HepG2 (cell line): ENCODE data around the gene ADM5. TPM values are rescaled to one million over a fixed set of nuclear protein-coding genes. Genes with fewer than 3 reads are reported as not detected.
A peak's percentile ranks its signal among the peaks of the same experiment; 100 is the strongest.

Experiments
- ATAC-seq: fragments of 200-7000 bp; cut with Tn5 transposase; 3 replicates; pipeline ENCODE4 v1.9.1; 2020; ENCODE audit warnings: mild to moderate bottlenecking, moderate library complexity
- BruUV-seq: library from RNA; stranded (reverse); fragments of 400-500 nt; replicated peaks from 2 replicates; lab custom pipeline; 2021; lab: Mats Ljungman, UMichigan
- CTCF ChIA-PET: fragments of 300-600 bp; formaldehyde crosslinking; extraction: SDS; loops from one replicate; lab custom pipeline; 2021; ENCODE audit warnings: low total read pairs, inconsistent platforms, low intra/inter-chr PET ratio; lab: Yijun Ruan, JAX
- POLR2A ChIA-PET: fragments of 350-600 bp; sonication (Branson Sonifier 250); formaldehyde crosslinking; loops from one replicate; lab custom pipeline; 2020; ENCODE audit warnings: antibody characterized with exemption, inconsistent platforms; lab: Yijun Ruan, JAX
- DNase-seq: peaks from one replicate; pipeline ENCODE4 v3.0.0-alpha.2; 2015; ENCODE audit warnings: low spot score
- FAIRE-seq: peaks from 3 replicates; lab custom pipeline; 2011; peaks lifted over from hg19 to GRCh38; lab: Jason Lieb, UNC
- H2AFZ ChIP-seq: one replicate; pipeline ENCODE4 v1.6.1; 2011; ENCODE audit warnings: low read length, inconsistent platforms
- H3K27ac ChIP-seq: fragments of 300-600 bp; 3 replicates; pipeline ENCODE4 v1.8.0; 2011; ENCODE audit warnings: mixed run types, mild to moderate bottlenecking, mixed read lengths, low read length, inconsistent platforms; ENCODE audit not compliant: insufficient read depth; ENCODE audit errors: extremely low read length
- H3K27me3 ChIP-seq, 2 experiments: fragments of 200-600 bp in 1 of 2; 2 replicates in 1 of 2; 3 replicates in 1 of 2; pipeline versions ENCODE4 v1.6.0 to v1.8.0; 2011; ENCODE audit warnings: low read length in 2 of 2, mild to moderate bottlenecking in 2 of 2, moderate library complexity in 2 of 2, inconsistent platforms in 1 of 2; ENCODE audit not compliant: insufficient read depth in 2 of 2, control insufficient read depth in 1 of 2
- H3K36me3 ChIP-seq, 2 experiments: fragments of 200-600 bp in 1 of 2; replicated peaks in 1 of 2; 2 replicates in 1 of 2; 3 replicates in 1 of 2; pipeline versions ENCODE4 v1.5.1 to v1.8.0; 2011; ENCODE audit warnings: low read length in 2 of 2, inconsistent platforms in 1 of 2; ENCODE audit not compliant: insufficient read depth in 2 of 2, control insufficient read depth in 1 of 2
- H3K4me1 ChIP-seq: 2 replicates; pipeline ENCODE4 v1.5.1; 2012; ENCODE audit warnings: low read length, inconsistent platforms; ENCODE audit not compliant: insufficient read depth
- H3K4me2 ChIP-seq: 2 replicates; pipeline ENCODE4 v1.6.0; 2011; ENCODE audit warnings: low read depth, low read length, inconsistent platforms
- H3K4me3 ChIP-seq, 3 experiments: fragments of 200-600 bp in 1 of 3; sonication (generic), shearing (Covaris generic) in 1 of 3; replicated peaks in 1 of 3; 2 replicates each; pipeline ENCODE4 v1.5.1; 2011 to 2016; ENCODE audit warnings: low read length in 3 of 3, inconsistent platforms in 2 of 3, low read depth in 2 of 3, mild to moderate bottlenecking in 2 of 3, control low read depth in 1 of 3, mixed read lengths in 1 of 3; ENCODE audit not compliant: insufficient read depth in 1 of 3
- H3K79me2 ChIP-seq: one replicate; pipeline ENCODE4 v1.6.1; 2011; ENCODE audit warnings: low read length, inconsistent platforms; ENCODE audit not compliant: insufficient read depth
- H3K9ac ChIP-seq: 2 replicates; pipeline ENCODE4 v1.6.0; 2011; ENCODE audit warnings: mild to moderate bottlenecking, low read depth, low read length, inconsistent platforms; ENCODE audit not compliant: insufficient read depth
- H3K9me3 ChIP-seq: 2 replicates; pipeline ENCODE4 v1.5.1; 2012; ENCODE audit warnings: mild to moderate bottlenecking, low read length
- H4K20me1 ChIP-seq: 2 replicates; pipeline ENCODE4 v1.6.0; 2011; ENCODE audit warnings: inconsistent platforms, mild to moderate bottlenecking, low read length, moderate library complexity; ENCODE audit not compliant: insufficient read depth
- CC2D1A ChIP-seq: sonication (generic); formaldehyde crosslinking; IDR thresholded peaks from 2 replicates; pipeline ENCODE4 v1.8.1; 2023; ENCODE audit warnings: mild to moderate bottlenecking, missing genetic modification reagents
- ELF4 ChIP-seq: sonication (generic); formaldehyde crosslinking; IDR thresholded peaks from 2 replicates; pipeline ENCODE4 v1.5.0; 2020; ENCODE audit warnings: missing genetic modification reagents, mild to moderate bottlenecking, moderate library complexity, borderline replicate concordance
- GATAD1 ChIP-seq: IDR thresholded peaks from 2 replicates; pipeline ENCODE4 v1.6.1; 2016; ENCODE audit warnings: missing genetic modification reagents, missing compliant biosample characterization
- PAX8 ChIP-seq: sonication (generic); formaldehyde crosslinking; IDR thresholded peaks from 2 replicates; pipeline ENCODE4 v1.8.0; 2022; ENCODE audit warnings: mild to moderate bottlenecking, missing genetic modification reagents, borderline replicate concordance
- PITX1 ChIP-seq: sonication (generic); formaldehyde crosslinking; IDR thresholded peaks from 2 replicates; pipeline ENCODE4 v1.5.1; 2020; ENCODE audit warnings: mild to moderate bottlenecking, missing genetic modification reagents
- RBFOX2 ChIP-seq: fragments of 200-400 bp; formaldehyde crosslinking; IDR thresholded peaks from 2 replicates; pipeline ENCODE4 v1.6.1; 2017; ENCODE audit warnings: low read depth, mild to moderate bottlenecking, low read length
- U2AF2 ChIP-seq: fragments of 200-400 bp; formaldehyde crosslinking; IDR thresholded peaks from 2 replicates; pipeline ENCODE4 v1.6.1; 2017; ENCODE audit warnings: low read depth, mild to moderate bottlenecking, low read length
- ZNF260 ChIP-seq: sonication (generic); formaldehyde crosslinking; IDR thresholded peaks from 2 replicates; pipeline ENCODE4 v1.4.0; 2020; ENCODE audit warnings: missing genetic modification reagents, low read depth, mild to moderate bottlenecking, borderline replicate concordance
- WGBS: methylation state at CpG from one replicate; pipeline ENCODE4 v1.1.6; 2017; ENCODE audit warnings: low lambda C conversion rate; 5-methylcytosine and 5-hydroxymethylcytosine counted together
- in situ Hi-C: cut with HindIII; loops from 2 replicates; pipeline ENCODE4 v1.10.0; 2017; ENCODE audit warnings: low pct_unique_long_range_greater_than_20kb; ENCODE audit not compliant: extremely low pct_ligation_motif_present
- intact Hi-C: fragments of 100-400 bp; cut with micrococcal nuclease; formaldehyde crosslinking; loops from one replicate; pipeline ENCODE4 v1.10.0; 2022; ENCODE audit not compliant: unreplicated experiment
- polyA plus RNA-seq, 8 experiments: library from polyadenylated mRNA; depleted of rRNA in 3 of 8; stranded (reverse) in 7 of 8; unstranded in 1 of 8; fragments of >200 nt; fragmentation: Illumina TruSeq in 4 of 8; extraction: Trizol in 4 of 8; gene quantifications; 2 replicates each; pipeline versions ENCODE4 v1.2.1 to v1.2.3, GENCODE V29; 2011 to 2016; ENCODE audit warnings: low read depth in 4 of 8, missing spikeins in 1 of 8, mixed read lengths in 1 of 8; ENCODE audit not compliant: insufficient read depth in 1 of 8
- total RNA-seq, 5 experiments: library from RNA; depleted of rRNA; stranded (reverse); fragments of >200 nt; fragmentation: Illumina TruSeq; extraction: Trizol; gene quantifications; 2 replicates each; pipeline ENCODE4 v1.2.3, GENCODE V29; 2016; ENCODE audit warnings: low read depth in 1 of 5
- TF ChIP-seq, protein P1 (sequence below): sonication (generic); formaldehyde crosslinking; IDR thresholded peaks from 2 replicates; pipeline ENCODE4 v1.5.0; 2020; ENCODE audit warnings: mild to moderate bottlenecking, missing genetic modification reagents, borderline replicate concordance
- TF ChIP-seq, protein P2 (sequence below): sonication (generic); formaldehyde crosslinking; IDR thresholded peaks from 2 replicates; pipeline ENCODE4 v1.5.0; 2020; ENCODE audit warnings: missing genetic modification reagents
- TF ChIP-seq, protein P3 (sequence below): sonication (generic); formaldehyde crosslinking; IDR thresholded peaks from 2 replicates; pipeline ENCODE4 v1.8.1; 2023; ENCODE audit warnings: missing genetic modification reagents, mild to moderate bottlenecking, borderline replicate concordance

The ADM5 gene
- total and polyA plus RNA-seq, 2 of the 13 experiments (the other 11 are each of a cell fraction or from before 2014, with no cell fraction given) = 2.7 to 4.1 TPM

DNA sequence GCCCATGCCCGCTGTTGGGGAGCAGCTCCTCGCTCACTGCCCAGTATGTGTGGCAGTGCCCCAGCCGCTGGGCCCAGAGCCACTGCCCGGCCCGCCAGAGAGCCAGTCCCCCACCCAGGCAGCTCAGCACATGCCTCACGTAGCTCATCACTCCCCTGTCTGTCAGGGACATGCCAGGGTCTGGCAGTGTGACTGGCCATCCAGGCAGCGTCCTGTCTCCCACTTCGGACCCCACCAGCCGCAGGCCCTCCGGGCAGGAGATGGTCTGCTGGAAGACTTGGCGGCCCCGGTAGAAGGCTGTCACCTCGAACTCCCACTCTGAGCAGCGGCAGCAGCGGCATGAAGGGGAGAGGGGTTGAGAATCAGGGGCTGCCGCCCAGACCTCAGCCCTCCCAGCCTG, 27.4 kb upstream of the ADM5 start:
- H4K20me1 ChIP-seq = peaks cover 5% of the 10 kb centered on the region; the same call in 1 of the 2 replicates
- H3K4me2 ChIP-seq = no peak overlapping the region
- DNase-seq (no peak), FAIRE-seq (no peak), ATAC-seq (no peak)
- WGBS = 97% methylated on average over 12 of the region's 16 CpGs
- peaks cover 25% of the 10 kb centered on the region for H3K79me2 ChIP-seq
- CTCF ChIA-PET = no interaction called here
- POLR2A ChIA-PET = interaction anchor here (1.6 to 3.1 kb wide), 2 partner anchors 15 to 21 kb away, joined by 4 to 15 read pairs; partner anchors contain the start of genes RRAS and SCAF1
- BruUV-seq = no TSS peak
- H3K27me3 ChIP-seq = no peaks in the 10 kb centered on the region; a peak in 1 of 5 replicates
- no peak overlapping the region for H3K4me3 ChIP-seq
- H3K4me1 ChIP-seq = peaks cover 28% of the 10 kb centered on the region
- H3K9me3 ChIP-seq = no peaks in the 10 kb centered on the region
- no peak overlapping the region for H2AFZ ChIP-seq
- H3K9ac ChIP-seq = no peak overlapping the region
- peaks cover 13 to 54% of the 10 kb centered on the region in 2 experiments for H3K36me3 ChIP-seq
- no peak overlapping the region for H3K27ac ChIP-seq
- intact Hi-C loops = no loop called here
- in situ Hi-C loops = no loop called here
- TF ChIP-seq PAX8 (CRISPR knock-in tag) = no peak
- peak; percentile 62 for TF ChIP-seq RBFOX2
- no peak for TF ChIP-seq PITX1 (CRISPR knock-in tag)
- TF ChIP-seq CC2D1A = no peak
- no peak for TF ChIP-seq GATAD1 (CRISPR knock-in tag)
- TF ChIP-seq, protein P1, sequence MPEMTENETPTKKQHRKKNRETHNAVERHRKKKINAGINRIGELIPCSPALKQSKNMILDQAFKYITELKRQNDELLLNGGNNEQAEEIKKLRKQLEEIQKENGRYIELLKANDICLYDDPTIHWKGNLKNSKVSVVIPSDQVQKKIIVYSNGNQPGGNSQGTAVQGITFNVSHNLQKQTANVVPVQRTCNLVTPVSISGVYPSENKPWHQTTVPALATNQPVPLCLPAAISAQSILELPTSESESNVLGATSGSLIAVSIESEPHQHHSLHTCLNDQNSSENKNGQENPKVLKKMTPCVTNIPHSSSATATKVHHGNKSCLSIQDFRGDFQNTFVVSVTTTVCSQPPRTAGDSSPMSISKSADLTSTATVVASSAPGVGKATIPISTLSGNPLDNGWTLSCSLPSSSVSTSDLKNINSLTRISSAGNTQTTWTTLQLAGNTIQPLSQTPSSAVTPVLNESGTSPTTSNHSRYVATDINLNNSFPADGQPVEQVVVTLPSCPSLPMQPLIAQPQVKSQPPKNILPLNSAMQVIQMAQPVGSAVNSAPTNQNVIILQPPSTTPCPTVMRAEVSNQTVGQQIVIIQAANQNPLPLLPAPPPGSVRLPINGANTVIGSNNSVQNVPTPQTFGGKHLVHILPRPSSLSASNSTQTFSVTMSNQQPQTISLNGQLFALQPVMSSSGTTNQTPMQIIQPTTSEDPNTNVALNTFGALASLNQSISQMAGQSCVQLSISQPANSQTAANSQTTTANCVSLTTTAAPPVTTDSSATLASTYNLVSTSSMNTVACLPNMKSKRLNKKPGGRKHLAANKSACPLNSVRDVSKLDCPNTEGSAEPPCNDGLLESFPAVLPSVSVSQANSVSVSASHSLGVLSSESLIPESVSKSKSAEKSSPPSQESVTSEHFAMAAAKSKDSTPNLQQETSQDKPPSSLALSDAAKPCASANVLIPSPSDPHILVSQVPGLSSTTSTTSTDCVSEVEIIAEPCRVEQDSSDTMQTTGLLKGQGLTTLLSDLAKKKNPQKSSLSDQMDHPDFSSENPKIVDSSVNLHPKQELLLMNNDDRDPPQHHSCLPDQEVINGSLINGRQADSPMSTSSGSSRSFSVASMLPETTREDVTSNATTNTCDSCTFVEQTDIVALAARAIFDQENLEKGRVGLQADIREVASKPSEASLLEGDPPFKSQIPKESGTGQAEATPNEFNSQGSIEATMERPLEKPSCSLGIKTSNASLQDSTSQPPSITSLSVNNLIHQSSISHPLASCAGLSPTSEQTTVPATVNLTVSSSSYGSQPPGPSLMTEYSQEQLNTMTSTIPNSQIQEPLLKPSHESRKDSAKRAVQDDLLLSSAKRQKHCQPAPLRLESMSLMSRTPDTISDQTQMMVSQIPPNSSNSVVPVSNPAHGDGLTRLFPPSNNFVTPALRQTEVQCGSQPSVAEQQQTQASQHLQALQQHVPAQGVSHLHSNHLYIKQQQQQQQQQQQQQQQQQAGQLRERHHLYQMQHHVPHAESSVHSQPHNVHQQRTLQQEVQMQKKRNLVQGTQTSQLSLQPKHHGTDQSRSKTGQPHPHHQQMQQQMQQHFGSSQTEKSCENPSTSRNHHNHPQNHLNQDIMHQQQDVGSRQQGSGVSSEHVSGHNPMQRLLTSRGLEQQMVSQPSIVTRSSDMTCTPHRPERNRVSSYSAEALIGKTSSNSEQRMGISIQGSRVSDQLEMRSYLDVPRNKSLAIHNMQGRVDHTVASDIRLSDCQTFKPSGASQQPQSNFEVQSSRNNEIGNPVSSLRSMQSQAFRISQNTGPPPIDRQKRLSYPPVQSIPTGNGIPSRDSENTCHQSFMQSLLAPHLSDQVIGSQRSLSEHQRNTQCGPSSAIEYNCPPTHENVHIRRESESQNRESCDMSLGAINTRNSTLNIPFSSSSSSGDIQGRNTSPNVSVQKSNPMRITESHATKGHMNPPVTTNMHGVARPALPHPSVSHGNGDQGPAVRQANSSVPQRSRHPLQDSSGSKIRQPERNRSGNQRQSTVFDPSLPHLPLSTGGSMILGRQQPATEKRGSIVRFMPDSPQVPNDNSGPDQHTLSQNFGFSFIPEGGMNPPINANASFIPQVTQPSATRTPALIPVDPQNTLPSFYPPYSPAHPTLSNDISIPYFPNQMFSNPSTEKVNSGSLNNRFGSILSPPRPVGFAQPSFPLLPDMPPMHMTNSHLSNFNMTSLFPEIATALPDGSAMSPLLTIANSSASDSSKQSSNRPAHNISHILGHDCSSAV (CRISPR knock-in tag) = no peak
- TF ChIP-seq, protein P2, sequence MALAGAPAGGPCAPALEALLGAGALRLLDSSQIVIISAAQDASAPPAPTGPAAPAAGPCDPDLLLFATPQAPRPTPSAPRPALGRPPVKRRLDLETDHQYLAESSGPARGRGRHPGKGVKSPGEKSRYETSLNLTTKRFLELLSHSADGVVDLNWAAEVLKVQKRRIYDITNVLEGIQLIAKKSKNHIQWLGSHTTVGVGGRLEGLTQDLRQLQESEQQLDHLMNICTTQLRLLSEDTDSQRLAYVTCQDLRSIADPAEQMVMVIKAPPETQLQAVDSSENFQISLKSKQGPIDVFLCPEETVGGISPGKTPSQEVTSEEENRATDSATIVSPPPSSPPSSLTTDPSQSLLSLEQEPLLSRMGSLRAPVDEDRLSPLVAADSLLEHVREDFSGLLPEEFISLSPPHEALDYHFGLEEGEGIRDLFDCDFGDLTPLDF = no peak
- no peak for TF ChIP-seq ELF4
- TF ChIP-seq ZNF260 (CRISPR knock-in tag) = no peak
- TF ChIP-seq U2AF2 = no peak
- TF ChIP-seq, protein P3, sequence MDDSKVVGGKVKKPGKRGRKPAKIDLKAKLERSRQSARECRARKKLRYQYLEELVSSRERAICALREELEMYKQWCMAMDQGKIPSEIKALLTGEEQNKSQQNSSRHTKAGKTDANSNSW = no peak
